CD4-positive, alpha-beta T cell treated with Interferon gamma for 1 hour (primary cell): ENCODE data around the gene ABCC11.
"Not testable (repeated sequence)": the region's sequence is repeated elsewhere in the genome, so short reads cannot be mapped to it uniquely, and the experiment has no call there.

ENCODE experiments used
- DNase-seq: peaks from one replicate; pipeline ENCODE4 v3.0.0-alpha.2; 2020

ABCC11 gene

DNA sequence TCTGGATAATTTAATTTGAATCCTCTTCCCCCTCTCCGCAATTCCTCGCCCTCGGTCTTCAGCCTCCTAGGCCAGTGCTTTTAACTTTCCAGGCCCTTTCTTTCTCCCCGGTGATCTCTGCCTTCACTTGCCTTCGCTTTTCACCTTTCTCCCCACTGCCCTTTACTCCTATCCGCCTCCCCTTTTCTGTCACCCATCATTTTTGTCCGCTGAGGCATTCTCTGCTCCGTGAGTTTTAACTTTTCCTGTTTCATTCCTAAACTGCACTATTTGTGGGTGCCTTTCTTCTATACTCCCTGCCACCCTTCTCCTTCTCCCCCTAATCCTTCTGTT is 2.5 kb downstream of the ABCC11 start:
- DNase-seq = no peak

DNA sequence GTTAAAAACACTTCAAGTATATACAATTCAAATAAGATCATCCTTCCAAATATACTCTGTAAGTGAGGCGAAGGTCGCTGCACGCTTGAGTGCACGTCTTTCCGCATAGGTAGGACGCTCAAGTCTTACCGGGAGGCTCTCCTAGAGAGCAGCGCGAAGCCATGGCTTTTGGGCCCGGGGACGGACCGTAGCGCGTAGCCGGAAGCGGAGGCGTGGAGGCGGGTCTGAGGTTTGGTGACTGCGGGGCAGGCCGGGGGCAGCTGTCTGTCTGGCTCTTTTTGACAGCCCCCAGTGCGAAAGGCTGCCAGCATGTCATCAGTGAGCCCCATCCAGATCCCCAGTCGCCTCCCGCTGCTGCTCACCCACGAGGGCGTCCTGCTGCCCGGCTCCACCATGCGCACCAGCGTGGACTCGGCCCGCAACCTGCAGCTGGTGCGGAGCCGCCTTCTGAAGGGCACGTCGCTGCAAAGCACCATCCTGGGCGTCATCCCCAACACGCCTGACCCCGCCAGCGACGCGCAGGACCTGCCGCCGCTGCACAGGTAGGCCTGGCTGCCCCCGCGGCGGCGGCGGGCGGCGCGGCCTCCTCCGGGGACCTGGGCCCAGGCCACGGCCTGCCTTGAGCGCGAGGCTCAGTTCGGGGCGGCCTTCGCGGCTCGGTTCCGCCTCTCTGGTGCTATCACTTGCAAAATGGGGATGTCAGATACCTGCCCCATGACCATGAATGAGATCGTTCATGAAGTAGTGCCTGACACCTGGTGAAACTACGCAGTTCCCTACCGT is 3.1 kb downstream of the ABCC11 start, which contains the start of gene LONP2:
Gene LONP2 (plus strand): TSS at position 221 of the 783 bp plus-strand sequence. CDS start 89 bp downstream, at position 310.
- DNase-seq = peak; percentile 88

- not testable (repeated sequence) for DNase-seq
These were observed 7.2 kb downstream of the ABCC11 start for GRCh38 chr16:48240147-48240546.

GRCh38 chr16:48236286-48236685 is 11.1 kb downstream of the ABCC11 start:
- no peak for DNase-seq

DNA sequence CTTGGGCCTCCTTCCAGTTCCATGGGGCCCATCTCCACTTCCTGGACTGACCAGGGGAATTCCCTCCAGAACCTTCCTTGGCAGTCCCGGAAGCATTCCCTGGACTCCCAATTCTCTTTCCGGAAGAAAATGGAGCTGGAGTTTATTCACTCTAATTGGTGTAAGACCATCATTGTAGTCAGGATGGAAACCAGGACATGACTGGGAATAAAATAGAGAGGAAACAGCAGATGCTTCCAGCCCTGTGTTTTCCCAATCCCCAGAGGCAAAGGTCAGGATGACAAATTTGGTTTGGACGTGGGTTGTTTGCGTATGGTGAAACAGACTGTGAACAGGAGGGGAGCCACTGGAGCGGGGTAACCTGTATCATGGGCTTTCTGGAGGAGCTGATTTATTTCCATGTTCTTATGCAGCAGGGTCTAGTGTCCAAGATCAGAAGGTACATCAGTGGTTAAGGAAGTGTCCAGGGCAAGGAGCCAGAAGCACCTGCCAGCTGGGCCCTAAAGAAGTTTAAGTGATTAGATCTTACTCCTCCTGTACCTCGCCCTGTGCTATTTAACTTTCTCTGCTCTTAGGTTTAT is 11.7 kb downstream of the ABCC11 start:
- no peak for DNase-seq

DNA sequence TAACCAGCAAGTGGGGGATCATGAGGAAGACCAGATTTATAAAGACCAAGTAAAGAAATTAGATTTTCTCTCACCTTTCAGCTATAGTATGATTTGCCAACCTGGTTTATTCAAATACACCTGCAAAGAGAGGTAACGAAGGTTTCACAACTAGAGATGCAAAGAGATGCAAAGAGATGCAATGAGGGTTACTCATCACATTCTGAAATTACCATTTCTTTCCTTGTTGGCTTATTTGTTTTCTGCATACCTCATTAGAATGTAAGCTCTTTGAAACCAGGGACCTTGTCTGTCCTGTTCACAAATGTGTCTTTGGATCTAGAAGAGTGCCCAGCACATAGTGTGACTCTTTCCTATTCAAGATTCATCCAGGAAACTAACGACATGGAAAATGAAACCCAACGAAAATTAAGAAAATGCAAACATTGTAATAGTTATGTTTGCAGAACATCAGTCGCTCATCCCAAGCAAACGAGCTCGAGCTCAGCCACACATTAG is 12.2 kb downstream of the ABCC11 start:
- no peak for DNase-seq

DNA sequence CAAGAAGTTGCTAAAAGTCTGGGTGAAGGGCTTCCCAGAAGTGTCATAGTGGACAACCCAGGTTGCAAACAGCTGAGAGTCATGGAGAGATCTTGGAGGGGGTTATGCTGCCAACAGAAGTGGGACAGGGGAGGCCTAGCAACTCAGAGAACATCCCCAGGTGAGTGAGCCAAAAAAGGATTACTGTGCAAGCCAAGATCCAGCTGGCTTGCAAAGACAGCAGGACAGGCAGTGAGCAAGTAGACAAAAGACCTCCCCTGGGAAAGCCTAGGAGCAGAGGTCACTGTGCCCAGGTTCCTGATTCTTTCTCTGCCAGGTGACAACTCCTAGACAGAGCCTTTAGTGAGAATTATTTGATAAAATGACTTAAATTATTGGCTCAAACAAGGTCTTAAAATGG is 12.7 kb downstream of the ABCC11 start:
- DNase-seq = no peak

GRCh38 chr16:48232493-48233040 is 14.8 kb downstream of the ABCC11 start:
- DNase-seq = no peak

GRCh38 chr16:48231727-48232492 is 15.4 kb downstream of the ABCC11 start:
- DNase-seq = peak; percentile 22

- DNase-seq = no peak
These were observed 21.9 kb downstream of the ABCC11 start for GRCh38 chr16:48225456-48225855.

- no peak for DNase-seq
These were observed 23.8 kb downstream of the ABCC11 start for GRCh38 chr16:48223490-48223889.

- no peak for DNase-seq
These were observed 26.4 kb downstream of the ABCC11 start for GRCh38 chr16:48220891-48221290.

- DNase-seq = no peak
These were observed 28.9 kb downstream of the ABCC11 start for GRCh38 chr16:48218473-48218872.

DNA sequence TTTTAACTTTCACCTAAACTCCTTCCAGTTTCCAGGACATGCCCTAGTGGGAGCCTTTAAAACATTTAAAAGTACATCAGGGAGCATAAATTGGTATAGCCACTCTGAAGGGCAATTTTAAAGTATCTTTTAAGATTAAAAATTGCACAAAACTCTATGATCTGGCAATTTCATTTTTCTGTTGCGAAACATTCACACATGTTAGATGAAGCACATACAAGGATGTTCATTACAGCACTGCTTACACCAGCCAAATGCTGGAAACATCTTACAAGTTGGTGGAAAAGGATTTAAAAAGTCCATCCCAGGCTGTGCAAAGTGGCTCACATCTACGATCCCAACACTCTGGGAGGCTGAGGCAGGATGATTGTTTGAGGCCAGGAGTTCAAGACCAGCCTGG is 29.6 kb downstream of the ABCC11 start:
- no peak for DNase-seq

DNA sequence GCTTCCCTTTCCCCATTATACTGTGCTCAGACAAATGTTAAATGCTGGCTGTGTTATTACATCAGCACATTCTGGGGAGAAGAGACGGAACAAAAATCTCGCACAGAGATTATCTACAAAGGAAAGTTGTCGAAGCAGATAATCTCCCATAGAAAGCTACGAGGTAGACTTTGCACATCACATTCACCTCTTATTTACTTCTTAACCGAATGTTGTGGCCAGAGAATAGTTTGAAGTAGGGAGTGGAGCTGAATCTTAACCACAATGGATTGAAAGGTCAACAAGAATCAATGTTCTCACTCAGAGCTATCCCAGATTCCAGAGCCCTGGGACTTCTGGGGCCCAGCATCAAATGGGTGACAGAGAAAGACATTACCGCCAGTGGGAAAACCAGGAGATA is 31.6 kb downstream of the ABCC11 start:
- DNase-seq = no peak

DNA sequence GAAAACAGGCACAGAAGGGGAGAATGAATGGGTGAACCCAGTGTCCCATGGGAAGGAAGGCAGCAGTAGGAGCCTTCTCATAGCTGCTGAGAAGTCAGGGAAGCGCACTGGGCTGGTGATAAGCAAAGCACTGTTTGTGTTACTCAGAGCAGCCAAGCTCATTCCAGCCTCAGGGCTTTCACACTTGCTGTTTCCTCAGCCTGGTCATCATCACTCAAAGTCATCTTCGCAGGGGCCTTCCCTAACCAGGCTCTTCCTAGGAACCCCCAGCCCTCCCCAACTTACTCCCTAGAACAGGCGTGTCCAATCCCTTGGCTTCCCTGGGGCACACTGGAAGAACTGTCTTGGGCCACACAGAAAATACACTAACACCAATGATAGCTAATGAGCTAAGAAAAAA is 35.3 kb downstream of the ABCC11 start:
- no peak for DNase-seq

GRCh38 chr16:48210747-48211146 is 36.6 kb downstream of the ABCC11 start:
- no peak for DNase-seq

GRCh38 chr16:48206594-48207242 is 40.6 kb downstream of the ABCC11 start:
- no peak for DNase-seq

- DNase-seq = no peak
These were observed 42.6 kb downstream of the ABCC11 start for GRCh38 chr16:48204825-48205151.

GRCh38 chr16:48203974-48204824 is 43.1 kb downstream of the ABCC11 start:
- no peak for DNase-seq

DNA sequence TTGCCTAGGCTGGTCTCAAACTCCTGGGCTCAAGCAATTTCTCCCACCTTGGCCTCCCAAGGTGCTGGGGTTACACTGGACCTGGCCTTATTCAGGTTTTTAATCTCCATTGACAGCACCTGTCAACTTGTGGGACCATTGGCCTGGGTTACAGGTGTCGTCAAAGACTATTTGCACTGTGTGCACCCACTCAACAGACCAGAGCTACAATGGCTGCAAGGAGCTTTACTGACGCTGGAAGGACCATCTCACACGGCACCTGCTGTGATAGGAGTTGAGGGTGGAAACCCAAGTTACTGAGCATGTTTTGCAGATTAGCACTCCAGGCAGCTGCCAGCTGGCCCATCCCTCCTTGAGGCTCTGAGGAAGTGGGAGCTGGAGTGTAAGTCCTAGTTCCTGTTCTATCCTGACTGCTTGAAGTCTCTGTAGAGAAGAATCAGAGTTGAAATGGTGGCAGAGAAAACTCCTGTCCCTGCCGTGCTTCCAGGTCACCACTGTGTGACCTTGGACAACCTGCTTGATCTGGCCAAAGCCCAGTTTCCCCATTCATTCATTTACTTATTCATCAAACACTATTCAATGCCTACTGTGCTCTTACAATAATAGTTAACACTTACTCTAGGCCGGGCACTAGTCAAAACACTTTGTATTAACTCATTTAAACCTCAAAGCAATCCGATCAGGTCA is 45.7 kb downstream of the ABCC11 start:
- no peak for DNase-seq

DNA sequence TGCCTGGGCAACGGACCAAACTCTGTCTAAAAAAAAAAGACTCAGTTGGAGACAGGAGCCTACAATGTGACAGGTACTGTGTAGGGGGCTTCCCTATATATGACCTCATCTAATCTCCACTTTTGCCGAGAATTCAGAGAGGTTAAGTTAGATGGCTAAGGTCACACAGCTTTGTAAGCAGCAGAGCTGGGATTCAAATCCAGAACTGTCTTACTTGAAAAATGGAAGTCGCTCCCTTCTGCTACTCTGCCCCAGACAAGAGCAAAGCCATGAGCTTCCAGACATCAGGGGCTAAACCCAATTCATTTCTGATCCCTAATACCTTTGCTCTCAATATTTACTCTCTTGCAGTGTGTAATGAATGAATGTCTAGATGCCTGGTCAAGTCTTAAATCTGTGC is 50.0 kb downstream of the ABCC11 start:
- DNase-seq = no peak
